Prostate gland (tissue), 2 donors: Measurements from ENCODE around the gene FKBP2. TPM values are rescaled to one million over a fixed set of nuclear protein-coding genes. Genes with fewer than 3 reads are reported as not detected.

Source experiments
- DNase-seq: peaks from one replicate; pipeline ENCODE4 v3.0.0-alpha.2; 2019; ENCODE audit warnings: low spot score
- H3K27ac ChIP-seq, 2 donors: fragments of 200-600 bp; sonication (generic); 2 replicates each; pipeline ENCODE4 v1.5.1; 2017 to 2019
- H3K27me3 ChIP-seq: fragments of 200-600 bp; sonication (generic); replicated peaks from 2 replicates; pipeline ENCODE4 v1.5.1; 2019; ENCODE audit not compliant: insufficient read depth
- H3K36me3 ChIP-seq, 2 donors: fragments of 200-600 bp; sonication (generic); 1 replicate in 1 of 2; 2 replicates in 1 of 2; pipeline versions ENCODE4 v1.5.1 to v1.8.1; 2017 to 2019
- H3K4me1 ChIP-seq: fragments of 200-600 bp; sonication (generic); replicated peaks from 2 replicates; pipeline ENCODE4 v1.5.1; 2019
- H3K4me3 ChIP-seq, 2 donors: fragments of 200-600 bp; sonication (generic); 2 replicates each; pipeline ENCODE4 v1.5.1; 2017 to 2019
- H3K9me3 ChIP-seq: fragments of 200-600 bp; sonication (generic); 2 replicates; pipeline ENCODE4 v1.5.1; 2017
- POLR2A ChIP-seq: fragments of 450-650 bp; IDR thresholded peaks from one replicate; pipeline ENCODE4 v1.6.1; 2016; ENCODE audit warnings: antibody characterized with exemption, mild to moderate bottlenecking
- POLR2AphosphoS5 ChIP-seq: sonication (generic); formaldehyde crosslinking; IDR thresholded peaks from one replicate; pipeline ENCODE4 v1.6.1; 2017; ENCODE audit warnings: antibody characterized with exemption
- WGBS: methylation state at CpG from one replicate; pipeline ENCODE4 v1.1.5; 2018; 5-methylcytosine and 5-hydroxymethylcytosine counted together
- intact Hi-C: fragments of 100-400 bp; cut with DNase I; formaldehyde crosslinking; loops from one replicate; pipeline ENCODE4 v1.14.2; 2022
- total RNA-seq, 2 donors: library from RNA; depleted of rRNA; stranded (reverse); fragments of >200 nt; gene quantifications; one replicate each; pipeline ENCODE4 v1.1.0, GENCODE V29; 2016
- TF ChIP-seq, protein P1 (sequence below), 4 experiments: fragments of 200-600 bp in 2 of 4; fragments of 450-650 bp in 2 of 4; sonication (generic) in 2 of 4; IDR thresholded peaks; 1 replicate in 3 of 4; 2 replicates in 1 of 4; pipeline ENCODE4 v1.5.1; 2016 to 2019; ENCODE audit warnings: antibody characterized with exemption in 4 of 4, mild to moderate bottlenecking in 2 of 4, moderate library complexity in 2 of 4

Gene FKBP2
- total RNA-seq, 2 donors from 2014 or later: 138 to 164 TPM

DNA sequence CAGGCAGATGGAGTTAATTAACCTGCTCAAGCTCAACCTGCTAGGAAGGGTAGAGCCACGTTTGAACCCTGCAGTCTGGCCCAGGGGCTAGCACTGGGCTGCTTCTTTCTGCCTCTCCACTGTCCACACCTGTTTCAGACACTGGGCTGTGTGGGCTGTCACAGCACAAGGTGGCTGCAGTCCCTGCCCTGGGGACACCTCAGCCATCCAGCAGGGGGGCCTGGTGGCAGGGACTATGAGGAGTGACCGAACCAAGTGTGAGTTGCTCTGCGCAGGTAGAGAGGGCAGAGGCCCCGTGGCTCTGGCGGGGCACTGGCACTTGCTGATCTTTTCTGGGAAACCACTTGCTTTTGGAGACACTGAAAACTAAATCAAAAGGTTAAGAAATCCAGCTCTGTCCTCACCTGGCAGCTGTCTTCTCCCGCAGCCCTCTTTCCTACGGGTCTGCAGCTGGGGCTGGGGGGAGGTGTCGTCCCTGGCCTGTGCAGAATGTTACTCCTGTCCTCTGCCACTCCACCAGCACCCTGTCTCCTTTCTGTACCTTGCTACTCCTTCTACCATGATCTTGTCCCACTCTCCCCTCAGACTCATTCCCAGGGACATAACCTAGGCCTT, 37.8 kb downstream of the FKBP2 start:
- Histone ChIP-seq H3K27ac (no peak overlapping the region), H3K36me3 (no peaks in the 10 kb centered on the region), H3K27me3 (no peaks in the 10 kb centered on the region), H3K9me3 (no peaks in the 10 kb centered on the region), H3K4me3 (no peak overlapping the region), H3K4me1 (peaks cover 4% of the 10 kb centered on the region)
- WGBS: 81% methylated on average over 8 of the region's 8 CpGs
- no peak for TF ChIP-seq POLR2A
- TF ChIP-seq, protein P1, sequence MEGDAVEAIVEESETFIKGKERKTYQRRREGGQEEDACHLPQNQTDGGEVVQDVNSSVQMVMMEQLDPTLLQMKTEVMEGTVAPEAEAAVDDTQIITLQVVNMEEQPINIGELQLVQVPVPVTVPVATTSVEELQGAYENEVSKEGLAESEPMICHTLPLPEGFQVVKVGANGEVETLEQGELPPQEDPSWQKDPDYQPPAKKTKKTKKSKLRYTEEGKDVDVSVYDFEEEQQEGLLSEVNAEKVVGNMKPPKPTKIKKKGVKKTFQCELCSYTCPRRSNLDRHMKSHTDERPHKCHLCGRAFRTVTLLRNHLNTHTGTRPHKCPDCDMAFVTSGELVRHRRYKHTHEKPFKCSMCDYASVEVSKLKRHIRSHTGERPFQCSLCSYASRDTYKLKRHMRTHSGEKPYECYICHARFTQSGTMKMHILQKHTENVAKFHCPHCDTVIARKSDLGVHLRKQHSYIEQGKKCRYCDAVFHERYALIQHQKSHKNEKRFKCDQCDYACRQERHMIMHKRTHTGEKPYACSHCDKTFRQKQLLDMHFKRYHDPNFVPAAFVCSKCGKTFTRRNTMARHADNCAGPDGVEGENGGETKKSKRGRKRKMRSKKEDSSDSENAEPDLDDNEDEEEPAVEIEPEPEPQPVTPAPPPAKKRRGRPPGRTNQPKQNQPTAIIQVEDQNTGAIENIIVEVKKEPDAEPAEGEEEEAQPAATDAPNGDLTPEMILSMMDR (IDR thresholded peaks at IDR 0.05): no peak
- TF ChIP-seq POLR2AphosphoS5: no peak
- intact Hi-C loops: no loop called here
- DNase-seq: no peak

DNA sequence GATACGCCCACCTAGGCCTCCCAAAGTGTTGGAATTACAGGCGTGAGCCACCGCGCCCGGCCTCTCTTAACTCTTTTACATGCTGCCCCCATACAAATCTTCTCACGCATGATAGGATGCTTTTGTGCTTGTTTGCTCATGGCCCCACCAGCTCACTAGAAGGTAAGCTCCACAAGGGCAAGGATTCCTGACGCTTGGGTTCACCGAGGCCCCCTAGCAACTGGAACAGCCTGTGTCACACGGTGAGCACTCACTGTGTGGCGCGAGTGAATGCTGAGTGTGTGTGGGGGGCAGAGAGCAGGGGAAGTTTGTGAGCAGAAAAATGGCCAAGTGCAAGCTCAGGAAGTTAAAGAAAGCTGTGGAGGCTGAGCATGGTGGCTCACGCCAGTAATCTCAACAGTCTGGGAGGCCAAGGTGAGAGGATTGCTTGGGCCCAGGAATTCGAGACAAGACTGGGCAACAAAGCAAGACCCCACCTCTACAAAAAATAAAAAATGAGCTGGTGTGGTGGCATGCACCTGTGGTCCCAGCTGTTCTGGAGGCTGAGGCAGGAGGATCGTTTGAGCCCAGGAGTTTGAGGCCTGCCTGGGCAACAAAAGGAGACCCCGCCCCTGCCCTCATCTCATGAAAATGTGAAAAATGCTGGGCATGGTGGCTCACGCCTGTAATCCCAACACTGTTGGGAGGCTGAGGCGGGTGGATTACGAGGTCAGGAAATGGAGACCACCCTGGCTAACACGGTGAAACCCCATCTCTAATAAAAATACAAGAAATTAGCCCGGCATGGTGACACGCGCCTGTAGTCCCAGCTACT, 41.3 kb downstream of the FKBP2 start:
- Histone ChIP-seq H3K27me3 (no peaks in the 10 kb centered on the region), H3K36me3 (no peaks in the 10 kb centered on the region), H3K4me1 (peaks cover 7% of the 10 kb centered on the region), H3K27ac (no peak overlapping the region), H3K9me3 (no peaks in the 10 kb centered on the region), H3K4me3 (no peak overlapping the region)
- intact Hi-C loops: no loop called here
- DNase-seq: no peak
- 93% methylated on average over 22 of the region's 22 CpGs for WGBS
- TF ChIP-seq POLR2AphosphoS5 (no peak), POLR2A (no peak)
- TF ChIP-seq, protein P1 (IDR thresholded peaks at IDR 0.05): no peak

DNA sequence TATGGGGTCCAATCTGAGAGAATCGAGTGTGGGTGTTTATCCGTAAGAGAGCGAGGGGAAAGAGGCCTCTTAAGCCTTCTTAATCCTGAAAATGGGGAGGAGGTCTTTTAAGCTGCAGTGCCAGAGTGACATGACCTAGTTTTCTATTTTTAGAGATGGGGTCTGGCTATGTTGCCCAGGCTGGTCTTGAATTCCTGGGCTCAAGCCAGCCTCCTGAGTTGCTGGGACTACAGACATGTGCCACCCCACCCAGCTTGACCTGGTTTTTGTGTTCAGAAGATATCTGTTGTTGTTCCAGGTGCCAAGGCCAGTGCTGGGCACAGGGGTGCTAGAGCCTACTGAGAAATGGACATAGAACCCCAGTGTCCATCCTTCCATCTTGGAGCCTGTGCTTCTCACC, 42.2 kb downstream of the FKBP2 start:
- peaks cover 7% of the 10 kb centered on the region for H3K4me1 ChIP-seq
- no peak overlapping the region for H3K27ac ChIP-seq
- DNase-seq: no peak
- H3K9me3 ChIP-seq: no peaks in the 10 kb centered on the region
- no peaks in the 10 kb centered on the region for H3K36me3 ChIP-seq
- no peak for TF ChIP-seq POLR2A
- TF ChIP-seq, protein P1 (IDR thresholded peaks at IDR 0.05): no peak
- no peak for TF ChIP-seq POLR2AphosphoS5
- intact Hi-C loops: no loop called here
- 100% methylated on average over 3 of the region's 3 CpGs for WGBS
- peak overlapping the region in 1 of 2 donors; percentile 80 for H3K4me3 ChIP-seq
- no peaks in the 10 kb centered on the region for H3K27me3 ChIP-seq

DNA sequence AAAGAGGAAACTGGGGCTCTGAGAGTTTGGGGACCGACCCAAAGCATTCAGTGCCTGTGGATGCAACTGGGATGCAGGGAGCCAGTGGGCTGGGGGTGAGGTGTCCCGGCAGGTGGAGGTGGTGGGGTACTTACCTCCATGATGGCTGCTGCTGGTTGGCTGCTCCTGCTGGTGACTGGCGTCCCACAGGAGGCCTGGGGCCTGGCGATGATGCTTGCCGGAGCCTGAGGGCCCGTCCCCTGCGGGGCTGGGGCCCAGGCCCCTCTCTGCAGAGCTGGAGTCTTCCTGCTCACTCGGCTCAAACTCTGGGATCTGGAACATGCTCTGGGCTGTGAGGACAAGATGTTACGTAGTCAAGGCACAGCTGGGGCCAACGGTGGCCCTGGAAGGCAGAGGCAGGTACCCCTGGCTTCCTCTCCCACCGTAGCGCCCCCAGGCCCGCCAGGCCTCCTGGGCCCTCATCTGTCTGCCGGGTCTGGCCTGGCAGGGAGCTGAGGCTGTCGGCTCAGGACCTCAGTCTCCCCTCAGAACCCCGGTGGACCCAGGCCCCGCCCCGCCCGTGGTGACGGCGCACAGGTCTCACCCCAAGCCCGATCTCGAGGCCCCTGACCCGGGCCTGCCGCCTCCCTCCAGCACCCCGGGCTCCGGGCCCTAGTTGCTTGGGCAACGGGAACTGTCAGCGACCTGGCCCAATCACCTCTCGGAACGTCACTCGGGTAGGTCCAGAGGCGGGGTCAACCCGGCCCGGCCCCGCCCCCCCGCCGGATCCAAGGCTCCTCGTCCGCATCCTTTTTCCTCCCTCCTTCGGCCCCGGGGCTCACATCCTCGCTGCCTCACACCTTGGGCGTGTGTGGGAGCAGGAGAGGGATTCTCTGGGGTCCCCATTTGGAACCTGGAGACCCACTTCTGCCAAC, 43.4 kb downstream of the FKBP2 start, which contains the start of gene BAD:
BAD (minus strand) TSS at position 618 of the 914 bp plus-strand sequence; CDS start at position 321, 297 bp downstream.
- 2% methylated on average over 44 of the region's 44 CpGs for WGBS
- Histone ChIP-seq H3K27me3 (no peaks in the 10 kb centered on the region), H3K4me1 (peaks cover 7% of the 10 kb centered on the region), H3K9me3 (no peaks in the 10 kb centered on the region), H3K4me3 (peak within 1 kb of the TSS; percentile 71 to 80), H3K36me3 (no peaks in the 10 kb centered on the region), H3K27ac (peak within 1 kb of the TSS; percentile 97 to 98)
- TF ChIP-seq POLR2A (peak; percentile 74), POLR2AphosphoS5 (peak; percentile 89)
- TF ChIP-seq, protein P1 (IDR thresholded peaks at IDR 0.05): no peak
- intact Hi-C loops: no loop called here
- DNase-seq: peak; percentile 97
